ENCODE measurements around the gene RNASEL.
"Not testable (repeated sequence)": the region's sequence is repeated elsewhere in the genome, so short reads cannot be mapped to it uniquely, and the experiment has no call there.

RNASEL gene, protein sequence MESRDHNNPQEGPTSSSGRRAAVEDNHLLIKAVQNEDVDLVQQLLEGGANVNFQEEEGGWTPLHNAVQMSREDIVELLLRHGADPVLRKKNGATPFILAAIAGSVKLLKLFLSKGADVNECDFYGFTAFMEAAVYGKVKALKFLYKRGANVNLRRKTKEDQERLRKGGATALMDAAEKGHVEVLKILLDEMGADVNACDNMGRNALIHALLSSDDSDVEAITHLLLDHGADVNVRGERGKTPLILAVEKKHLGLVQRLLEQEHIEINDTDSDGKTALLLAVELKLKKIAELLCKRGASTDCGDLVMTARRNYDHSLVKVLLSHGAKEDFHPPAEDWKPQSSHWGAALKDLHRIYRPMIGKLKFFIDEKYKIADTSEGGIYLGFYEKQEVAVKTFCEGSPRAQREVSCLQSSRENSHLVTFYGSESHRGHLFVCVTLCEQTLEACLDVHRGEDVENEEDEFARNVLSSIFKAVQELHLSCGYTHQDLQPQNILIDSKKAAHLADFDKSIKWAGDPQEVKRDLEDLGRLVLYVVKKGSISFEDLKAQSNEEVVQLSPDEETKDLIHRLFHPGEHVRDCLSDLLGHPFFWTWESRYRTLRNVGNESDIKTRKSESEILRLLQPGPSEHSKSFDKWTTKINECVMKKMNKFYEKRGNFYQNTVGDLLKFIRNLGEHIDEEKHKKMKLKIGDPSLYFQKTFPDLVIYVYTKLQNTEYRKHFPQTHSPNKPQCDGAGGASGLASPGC

DNA sequence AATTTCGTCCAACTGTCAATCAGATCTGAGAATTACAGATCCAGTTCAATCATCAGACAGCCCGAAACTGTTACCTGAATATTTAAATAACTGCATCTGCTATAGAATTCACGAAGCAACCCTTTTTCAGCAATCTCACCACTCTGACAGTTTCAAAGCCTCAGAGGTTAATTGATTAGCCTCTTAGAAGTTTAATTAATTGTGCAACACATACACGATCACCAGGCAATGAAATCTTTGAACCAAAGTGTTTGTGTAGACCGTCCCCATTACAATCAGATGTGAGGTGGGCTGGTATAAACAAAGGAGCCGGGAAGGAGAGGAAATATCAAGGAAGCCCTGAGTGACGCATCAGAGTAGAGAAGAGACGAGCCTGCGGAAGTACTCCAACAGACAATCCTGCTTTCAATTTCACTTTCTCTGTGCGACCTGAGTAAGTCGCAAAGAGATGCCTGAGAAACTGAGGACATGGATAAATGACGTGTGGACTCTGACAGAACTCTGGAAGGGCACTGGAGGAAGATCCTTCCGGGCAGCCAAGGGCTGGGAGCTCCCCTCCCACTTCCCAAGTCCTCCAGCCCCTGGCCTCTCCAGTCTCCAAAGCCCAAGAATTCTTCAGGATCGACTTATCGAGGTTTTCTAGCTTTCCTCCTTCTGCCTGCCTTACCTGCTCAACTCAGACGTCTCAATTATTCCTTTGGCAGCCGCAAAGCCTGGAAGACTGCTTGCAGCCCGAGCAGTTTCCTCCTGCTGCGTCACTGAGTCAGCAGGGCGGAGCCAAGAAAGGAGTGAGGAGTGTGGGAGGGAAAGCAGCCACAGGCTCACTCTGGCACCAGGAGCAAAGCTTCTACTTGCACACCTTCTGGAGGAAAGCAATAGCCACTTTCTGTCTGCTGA, at the start of gene RNASEL:
Gene RNASEL, minus strand, starts transcription at position 757 of the 897 bp plus-strand sequence. CDS start 2,450 bp downstream, outside the sequence.
- no peak for DNase-seq (ENCODE audit: low read depth in 2 of 3, low spot score in 2 of 3)

DNA sequence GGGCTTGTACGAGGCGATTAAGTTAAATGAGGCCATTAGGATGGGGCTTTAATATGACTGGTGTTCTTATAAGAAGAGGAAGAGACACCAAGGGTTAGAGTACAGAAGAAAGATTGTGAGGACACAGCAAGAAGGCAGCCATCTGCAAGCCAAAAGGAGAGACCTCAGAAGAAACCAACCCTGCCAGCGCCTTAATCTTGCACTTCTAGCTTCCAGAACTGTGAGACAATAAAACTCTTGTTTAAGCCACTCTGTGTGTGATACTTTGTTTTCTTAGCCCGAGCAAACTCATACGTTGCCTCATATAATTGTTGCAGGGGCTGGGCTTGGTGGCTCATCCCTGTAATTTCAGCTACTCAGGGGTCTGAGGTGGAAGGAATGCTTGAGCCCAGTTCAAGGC, 48.7 kb upstream of the RNASEL start:
- DNase-seq (ENCODE audit: low read depth in 2 of 3, low spot score in 2 of 3) = no peak

DNA sequence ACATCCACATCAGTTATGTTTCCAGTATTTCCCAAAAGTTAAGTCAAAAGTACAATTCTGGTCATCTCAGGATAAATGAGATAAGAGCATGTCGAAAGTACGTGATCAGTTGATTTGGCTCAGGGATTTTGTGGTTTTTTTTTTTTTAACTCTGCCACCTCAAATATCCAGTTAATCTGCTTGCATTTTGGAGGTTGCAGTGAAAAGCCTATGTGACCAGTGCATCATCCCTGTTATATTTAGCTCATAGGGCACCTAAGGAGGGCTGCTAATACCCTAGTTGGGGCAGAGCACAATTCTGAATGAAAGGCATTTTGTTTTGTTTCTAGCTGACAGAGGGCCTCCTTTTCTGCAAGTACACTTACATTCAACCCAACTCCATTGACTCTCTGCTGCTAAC, 46.8 kb upstream of the RNASEL start:
- DNase-seq (ENCODE audit: low read depth in 2 of 3, low spot score in 2 of 3) = no peak

DNA sequence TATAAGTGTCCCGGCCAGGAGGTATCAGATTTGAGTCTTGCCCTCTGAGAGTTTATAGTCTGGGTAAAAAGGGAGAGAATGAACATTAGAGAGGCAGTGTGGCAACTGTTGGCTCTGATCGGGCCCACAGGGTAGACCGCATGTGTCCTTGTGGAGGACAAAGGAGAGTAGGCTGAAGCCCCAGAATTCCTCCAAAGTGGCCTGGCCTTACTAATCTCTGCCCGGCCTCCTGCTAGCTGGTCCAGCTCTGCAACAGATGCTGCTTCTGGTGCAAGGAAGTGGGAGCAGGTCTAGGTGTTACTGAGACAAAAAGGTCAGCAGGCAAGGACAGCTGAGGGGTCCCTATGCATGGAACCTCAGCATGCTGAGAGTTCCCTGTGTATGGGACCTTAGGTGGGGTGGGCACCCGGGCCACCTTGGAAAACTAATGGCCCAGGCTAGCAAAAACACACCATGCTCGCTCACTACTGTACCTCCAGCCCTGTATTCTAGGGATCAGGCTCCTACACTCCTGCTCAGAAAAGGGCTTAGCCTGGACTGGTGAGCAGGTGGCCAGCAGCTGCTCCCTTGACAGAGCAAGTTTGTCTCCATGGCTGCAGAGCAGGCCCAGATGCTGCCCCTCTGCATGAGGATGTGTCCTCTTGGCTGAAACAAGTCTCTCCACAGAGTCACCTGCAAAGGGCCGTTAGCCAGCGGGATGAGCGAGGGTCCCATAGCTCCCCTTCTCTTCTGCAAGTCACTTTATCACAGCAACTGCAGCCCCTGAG, 45.4 kb upstream of the RNASEL start:
- no peak for DNase-seq (ENCODE audit: low read depth in 2 of 3, low spot score in 2 of 3)

DNA sequence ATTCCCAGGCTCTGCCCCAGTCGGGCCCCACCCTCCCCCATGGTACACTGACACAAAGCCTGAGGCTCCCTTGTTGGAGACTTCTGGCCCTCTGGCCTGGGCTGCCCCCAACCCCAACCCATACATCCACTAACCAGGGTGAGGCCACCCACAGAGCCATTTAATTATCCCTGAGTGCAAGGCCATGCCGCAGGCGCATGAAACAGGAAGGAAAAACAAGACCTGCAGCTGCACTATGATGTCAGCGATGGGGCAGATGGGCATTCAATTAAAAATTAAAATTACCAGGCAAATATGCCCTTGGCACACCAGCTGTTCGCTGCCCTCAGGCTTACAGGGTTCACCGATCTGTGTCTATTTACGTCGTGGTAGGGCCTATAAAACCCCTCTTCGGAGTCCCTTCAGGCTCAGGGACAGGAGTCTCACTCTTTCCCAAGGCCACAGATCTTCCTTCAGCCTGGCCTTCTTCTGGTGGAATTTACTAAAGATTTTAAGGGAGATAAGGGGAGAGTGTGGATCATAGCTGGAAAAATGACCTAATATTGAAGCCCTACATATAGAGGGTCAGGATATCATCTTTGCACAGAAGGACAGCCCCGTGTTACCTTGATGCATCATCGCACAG, 44.7 kb upstream of the RNASEL start:
- no peak for DNase-seq (ENCODE audit: low read depth in 2 of 3, low spot score in 2 of 3)

DNA sequence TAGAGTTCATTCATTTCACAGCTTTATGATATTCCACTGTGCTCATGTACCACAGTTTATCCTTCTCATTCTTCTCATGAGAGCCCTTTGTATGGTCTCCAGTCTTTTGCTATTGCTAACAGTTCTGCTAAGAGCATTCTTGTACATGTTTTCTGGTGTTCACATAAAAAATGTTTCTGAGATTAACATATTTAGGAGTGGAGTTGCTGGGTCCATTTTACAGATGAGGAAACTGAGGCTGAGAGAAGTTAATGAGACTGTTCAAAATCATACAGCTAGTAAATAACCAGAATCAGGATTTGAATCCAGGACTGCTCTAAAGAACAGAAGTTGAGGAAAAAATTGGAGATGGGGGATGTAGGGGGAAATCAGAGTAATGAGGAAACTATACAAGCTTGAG, 44.0 kb upstream of the RNASEL start:
- no peak for DNase-seq (ENCODE audit: low read depth in 2 of 3, low spot score in 2 of 3)

DNA sequence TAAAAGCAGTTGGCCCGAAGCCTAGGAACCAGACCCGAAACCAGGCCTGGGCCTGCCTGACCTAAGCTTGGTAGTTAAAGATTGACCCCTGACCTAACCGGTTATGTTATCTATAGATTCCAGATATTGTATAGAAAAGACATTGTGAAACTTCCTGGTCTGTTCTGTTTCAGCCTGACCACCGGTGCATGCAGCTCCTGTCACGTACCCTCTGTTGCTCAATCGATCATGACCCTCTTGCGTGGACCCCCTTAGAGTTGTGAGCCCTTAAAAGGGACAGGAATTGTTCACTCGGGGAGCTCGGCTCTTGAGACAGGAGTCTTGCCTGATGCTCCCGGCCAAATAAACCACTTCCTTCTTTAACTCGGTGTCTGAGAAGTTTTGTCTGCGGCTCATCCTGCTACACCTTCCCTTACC, 43.4 kb upstream of the RNASEL start:
- not testable (repeated sequence) for DNase-seq (ENCODE audit: low read depth in 2 of 3, low spot score in 2 of 3)

DNA sequence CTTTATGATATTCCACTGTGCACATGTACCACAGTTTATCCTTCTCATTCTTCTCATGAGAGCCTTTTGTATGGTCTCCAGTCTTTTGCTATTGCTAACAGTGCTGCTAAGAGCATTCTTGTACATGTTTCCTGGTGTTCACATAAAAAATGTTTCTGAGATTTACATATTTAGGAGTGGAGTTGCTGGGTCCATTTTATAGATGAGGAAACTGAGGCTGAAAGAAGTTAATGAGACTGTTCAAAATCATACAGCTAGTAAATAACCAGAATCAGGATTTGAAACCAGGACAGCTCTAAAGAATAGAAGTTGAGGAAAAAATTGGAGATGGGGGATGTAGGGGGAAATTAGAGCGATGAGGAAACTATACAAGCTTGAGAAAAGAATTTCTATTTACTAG, 42.9 kb upstream of the RNASEL start:
- DNase-seq (ENCODE audit: low read depth in 2 of 3, low spot score in 2 of 3) = no peak

DNA sequence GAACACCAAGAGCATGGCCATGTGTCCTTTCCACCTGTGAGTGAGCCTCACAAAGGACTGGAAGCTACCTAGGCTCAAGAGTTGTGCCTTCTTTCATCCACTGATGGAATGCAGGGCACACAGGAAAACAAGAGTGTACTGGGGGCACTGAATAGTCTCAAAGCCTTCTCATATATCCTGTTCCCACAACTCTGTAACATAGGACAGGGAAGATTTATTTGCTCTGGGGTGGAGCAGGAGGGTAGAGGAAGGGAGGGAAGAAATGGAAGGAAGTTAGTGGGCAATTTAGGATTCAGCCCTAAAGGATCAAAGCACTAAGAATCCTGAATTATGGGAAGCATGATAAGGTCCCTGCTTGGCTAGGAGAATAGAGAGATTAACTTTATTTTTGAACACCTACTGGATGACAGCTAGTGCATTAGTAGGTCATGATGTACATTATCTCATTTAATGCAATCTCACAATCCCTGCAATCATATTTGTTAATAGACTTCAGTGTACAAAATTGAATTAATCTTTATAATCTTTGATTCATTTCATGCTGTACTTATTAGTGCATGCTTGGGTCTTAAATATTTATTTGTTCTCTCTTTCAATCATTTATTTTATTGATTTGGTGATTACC, 42.1 kb upstream of the RNASEL start:
- no peak for DNase-seq (ENCODE audit: low read depth in 2 of 3, low spot score in 2 of 3)

DNA sequence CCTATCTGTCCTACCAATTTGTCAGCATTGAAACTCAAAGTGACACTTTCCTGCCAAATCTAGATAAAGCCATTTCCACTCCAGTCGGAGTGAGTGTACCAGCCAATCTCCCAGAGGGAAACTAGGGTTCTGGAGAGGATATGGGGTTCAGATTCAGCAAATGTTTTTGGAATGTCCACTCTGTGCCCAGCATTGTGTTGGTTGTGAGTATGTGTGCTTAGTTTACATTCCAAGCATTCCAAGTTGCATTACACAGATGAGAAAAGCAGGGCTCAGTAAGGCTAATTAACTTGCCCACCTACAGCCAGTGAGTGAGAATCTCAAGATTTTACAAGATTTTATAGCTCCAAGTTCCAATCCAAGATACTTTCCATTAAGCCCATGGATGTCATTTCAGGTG, 41.5 kb upstream of the RNASEL start:
- no peak for DNase-seq (ENCODE audit: low read depth in 2 of 3, low spot score in 2 of 3)

DNA sequence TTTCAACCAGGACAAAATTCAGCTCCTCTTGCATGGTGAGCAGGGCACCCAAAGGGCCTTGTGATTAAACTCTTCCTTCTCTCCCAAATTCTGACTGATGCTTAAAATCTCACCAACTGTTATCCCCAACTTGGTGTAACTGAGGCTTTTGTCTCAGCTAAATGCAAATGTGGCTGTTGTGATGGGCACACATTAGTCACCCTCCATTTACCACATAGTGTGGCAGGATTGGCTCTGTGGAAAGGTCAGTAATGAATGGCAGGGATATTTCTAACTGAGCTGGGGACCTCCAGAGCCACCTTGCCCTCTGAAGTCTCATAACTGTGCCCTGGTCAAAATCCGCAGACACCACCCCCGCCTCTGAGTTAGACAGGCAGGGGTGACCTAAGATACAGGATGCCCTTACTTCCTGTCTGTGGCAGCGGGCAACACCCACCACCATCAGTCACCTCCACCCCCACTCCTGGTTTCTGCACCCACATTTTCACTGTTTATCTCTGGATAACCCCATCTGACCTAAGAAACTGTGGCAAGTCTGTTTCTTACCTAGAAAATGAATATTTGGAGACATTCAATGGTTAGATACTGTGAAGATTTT, 40.5 kb upstream of the RNASEL start:
- DNase-seq (ENCODE audit: low read depth in 2 of 3, low spot score in 2 of 3) = peak; percentile 38 to 73 (median 39)

DNA sequence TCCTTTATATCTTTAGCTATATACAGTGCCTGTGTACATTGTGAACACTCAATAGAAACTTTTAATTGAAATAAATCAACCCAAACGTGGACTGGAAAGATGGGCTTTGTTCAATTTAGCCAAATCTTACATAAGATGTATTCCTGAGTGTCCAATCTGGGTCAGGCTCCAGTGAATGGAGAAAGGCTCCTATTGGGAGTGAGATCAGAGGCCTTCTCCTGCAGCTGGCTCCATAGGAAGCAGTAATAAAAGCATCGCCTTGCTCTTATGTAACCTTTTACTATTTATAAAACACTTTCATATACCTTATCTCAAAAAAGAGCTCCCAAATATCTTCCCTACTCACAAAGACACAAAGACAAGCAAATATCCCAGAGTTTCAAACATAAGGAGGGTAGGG, 40.0 kb upstream of the RNASEL start:
- no peak for DNase-seq (ENCODE audit: low read depth in 2 of 3, low spot score in 2 of 3)

DNA sequence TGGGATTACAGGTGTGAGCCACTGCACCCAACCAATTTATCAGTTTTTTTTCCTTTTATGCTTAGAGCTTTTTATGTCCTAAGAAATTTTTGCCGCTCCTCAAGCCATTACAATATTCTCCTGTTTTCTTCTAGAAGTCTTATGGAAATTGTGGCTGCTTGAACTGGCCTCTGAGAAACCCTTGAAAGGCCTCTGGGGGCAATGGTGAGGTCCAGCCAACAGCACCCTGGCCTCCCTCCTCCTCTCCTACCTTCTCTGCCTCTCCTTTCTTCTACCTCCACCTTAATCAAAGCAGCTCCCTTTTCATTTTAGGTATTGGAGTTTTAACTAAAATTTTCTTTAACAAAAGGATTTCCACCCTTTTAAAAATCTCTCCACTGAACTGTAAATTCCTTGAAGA, 39.6 kb upstream of the RNASEL start:
- DNase-seq (ENCODE audit: low read depth in 2 of 3, low spot score in 2 of 3) = no peak

DNA sequence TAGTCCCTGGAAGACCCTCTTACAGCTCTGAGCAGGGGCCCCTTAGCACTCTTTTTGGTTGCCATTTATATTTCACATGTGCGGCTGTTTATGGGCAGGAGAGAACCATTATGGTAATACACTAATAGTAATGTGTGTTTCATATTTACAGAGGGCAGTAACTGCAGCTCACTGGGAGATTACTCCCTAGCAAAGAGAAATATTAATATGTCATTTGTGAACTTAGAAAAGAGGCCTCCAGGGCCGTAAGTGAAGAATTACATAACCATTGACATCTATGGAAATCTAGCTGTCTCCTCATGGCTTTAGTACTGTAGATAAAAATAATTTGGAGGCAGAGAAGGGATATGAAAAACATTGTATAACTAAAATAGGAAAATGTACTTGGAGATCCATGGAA, 38.6 kb upstream of the RNASEL start:
- DNase-seq (ENCODE audit: low read depth in 2 of 3, low spot score in 2 of 3) = no peak

DNA sequence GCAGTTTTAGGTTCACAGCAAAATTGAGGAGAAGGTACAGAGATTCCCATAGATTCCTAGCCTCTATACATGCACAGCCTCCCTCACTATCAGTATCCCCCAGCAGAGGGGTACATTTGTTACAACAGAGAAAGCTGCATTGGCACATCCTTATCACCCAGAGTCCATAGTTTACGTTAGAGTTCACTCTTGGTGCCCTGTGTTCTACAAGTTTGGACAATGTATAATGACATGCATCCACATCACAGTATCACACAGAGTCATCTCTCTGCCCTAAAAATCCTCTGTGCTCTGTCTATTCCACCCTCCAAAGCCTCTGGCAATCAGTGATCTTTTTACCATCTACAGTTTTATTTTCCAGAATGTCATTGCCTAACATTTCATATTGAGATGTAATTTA, 37.5 kb upstream of the RNASEL start:
- no peak for DNase-seq (ENCODE audit: low read depth in 2 of 3, low spot score in 2 of 3)

DNA sequence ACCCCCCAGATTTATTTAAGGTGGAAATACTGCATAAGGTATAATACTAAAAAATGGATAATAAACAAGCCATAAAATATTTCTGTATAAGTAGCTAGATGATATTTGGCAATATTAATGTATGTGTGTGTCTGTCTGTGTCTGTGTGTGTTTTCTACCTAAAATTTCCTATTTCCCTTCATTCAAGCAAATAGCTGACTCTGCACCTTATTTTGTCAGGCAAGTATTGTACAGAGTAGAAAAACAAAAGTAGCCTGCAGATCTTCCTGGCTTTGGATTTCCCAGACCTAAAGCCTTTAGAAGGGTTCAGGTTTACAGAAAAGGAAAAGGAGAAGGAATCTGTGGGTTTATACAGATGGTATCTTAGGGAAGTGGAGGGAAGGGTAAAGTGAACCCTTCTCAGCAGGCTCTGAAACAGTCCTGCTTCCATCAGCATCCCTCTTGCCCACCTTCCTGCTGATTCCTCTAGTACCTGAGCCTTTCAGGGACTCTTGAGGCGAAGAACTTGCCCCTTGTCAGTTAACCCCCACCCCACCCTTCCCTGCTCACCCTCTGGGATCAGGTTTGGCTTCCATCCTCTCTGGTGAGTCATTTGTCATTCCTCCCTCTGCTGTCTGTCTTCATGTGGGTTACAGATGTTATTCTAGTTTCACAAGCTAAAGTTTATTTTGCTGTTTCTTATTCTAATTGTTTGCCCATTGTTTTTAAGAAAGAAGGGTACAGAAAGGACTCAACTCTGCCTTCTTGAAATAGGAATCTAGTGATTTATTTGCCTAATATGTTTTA, 36.9 kb upstream of the RNASEL start:
- no peak for DNase-seq (ENCODE audit: low read depth in 2 of 3, low spot score in 2 of 3)

DNA sequence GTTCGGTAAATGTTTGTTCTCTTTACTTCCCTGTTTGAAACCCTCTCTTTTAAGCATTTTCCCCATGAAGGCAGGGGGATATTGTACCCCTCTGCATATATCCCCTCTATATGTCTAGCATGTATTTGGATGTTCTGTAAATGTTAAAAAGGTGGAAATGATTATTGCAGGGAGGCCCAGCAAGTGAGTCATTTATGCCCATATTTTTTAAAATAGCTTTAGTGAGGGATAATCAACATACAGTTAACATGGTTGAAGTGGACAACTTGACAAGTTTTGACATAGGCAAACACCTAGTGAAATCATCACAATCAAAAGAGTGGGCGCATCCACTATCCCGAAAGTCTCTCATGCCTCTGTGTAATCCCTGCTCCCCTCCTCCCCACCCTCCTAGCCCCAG, 36.0 kb upstream of the RNASEL start:
- no peak for DNase-seq (ENCODE audit: low read depth in 2 of 3, low spot score in 2 of 3)

DNA sequence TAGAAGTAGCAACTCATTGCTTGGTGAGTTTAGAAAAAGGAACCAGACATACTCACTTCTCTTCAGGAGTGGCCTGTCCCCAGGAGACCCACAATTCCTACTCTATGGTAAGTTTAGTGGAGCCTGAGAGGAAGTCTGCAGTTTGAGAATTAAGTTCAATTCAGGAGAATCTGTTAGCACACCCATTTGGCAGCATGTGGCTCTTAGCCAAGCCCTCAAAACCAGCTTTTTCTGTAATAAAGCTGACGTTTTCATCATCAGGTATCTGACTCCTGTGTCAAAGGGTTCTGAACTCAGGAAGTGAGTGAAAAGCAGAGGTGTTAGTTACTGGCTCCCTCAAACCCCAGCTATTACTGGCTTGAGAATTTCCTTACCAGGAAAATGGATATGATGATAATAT, 35.5 kb upstream of the RNASEL start:
- no peak for DNase-seq (ENCODE audit: low read depth in 2 of 3, low spot score in 2 of 3)
